Activated CD4-positive, alpha-beta T cell treated with anti-CD3 and anti-CD28 coated beads, Interleukin-2, Interleukin-6, amounts not matched to agents 100 ng/mL and 50 ng/mL, durations not matched to agents 16 hours and 8 hours (primary cell): ENCODE results near the gene TK2.

ENCODE experiments used
- DNase-seq: peaks from one replicate; pipeline ENCODE4 v3.0.0-alpha.2; 2020

The TK2 gene

GRCh38 chr16:66462912-66463311 is 87.0 kb downstream of the TK2 start:
- DNase-seq, result no peak

GRCh38 chr16:66460703-66461102 is 89.2 kb downstream of the TK2 start:
- DNase-seq, result no peak

GRCh38 chr16:66459878-66460277 is 90.0 kb downstream of the TK2 start:
- DNase-seq, result no peak

GRCh38 chr16:66458853-66459252 is 91.1 kb downstream of the TK2 start:
- no peak for DNase-seq

GRCh38 chr16:66458292-66458691 is 91.6 kb downstream of the TK2 start:
- no peak for DNase-seq
